Measurements from ENCODE around the gene CNNM3.

Gene CNNM3

GRCh38 chr2:96819128-96819875 is 3.2 kb downstream of the CNNM3 start:
- no peak for DNase-seq (ENCODE audit: low spot score)

GRCh38 chr2:96819876-96820511 is 3.9 kb downstream of the CNNM3 start:
- no peak for DNase-seq (ENCODE audit: low spot score)

GRCh38 chr2:96821113-96821675 is 5.1 kb downstream of the CNNM3 start:
- DNase-seq (ENCODE audit: low spot score): no peak

GRCh38 chr2:96822786-96823185 is 6.7 kb downstream of the CNNM3 start:
- DNase-seq (ENCODE audit: low spot score): no peak

GRCh38 chr2:96823198-96823597 is 7.1 kb downstream of the CNNM3 start:
- no peak for DNase-seq (ENCODE audit: low spot score)

GRCh38 chr2:96824079-96824870 is 8.2 kb downstream of the CNNM3 start:
- no peak for DNase-seq (ENCODE audit: low spot score)

- no peak for DNase-seq (ENCODE audit: low spot score)
Measured at GRCh38 chr2:96825057-96825456, 9.0 kb downstream of the CNNM3 start.

- DNase-seq (ENCODE audit: low spot score): no peak
Measured at GRCh38 chr2:96826546-96827278, 10.6 kb downstream of the CNNM3 start.

- no peak for DNase-seq (ENCODE audit: low spot score)
Measured at GRCh38 chr2:96828436-96828835, 12.4 kb downstream of the CNNM3 start.

- DNase-seq (ENCODE audit: low spot score): no peak
Measured at GRCh38 chr2:96828874-96829273, 12.8 kb downstream of the CNNM3 start.

GRCh38 chr2:96830044-96830562 is 14.0 kb downstream of the CNNM3 start:
- no peak for DNase-seq (ENCODE audit: low spot score)

GRCh38 chr2:96831679-96832078 is 15.6 kb downstream of the CNNM3 start:
- DNase-seq (ENCODE audit: low spot score): no peak

GRCh38 chr2:96832408-96832753 is 16.3 kb downstream of the CNNM3 start:
- DNase-seq (ENCODE audit: low spot score): no peak

- no peak for DNase-seq (ENCODE audit: low spot score)
Measured at GRCh38 chr2:96832754-96833507, 16.9 kb downstream of the CNNM3 start.

- DNase-seq (ENCODE audit: low spot score): no peak
Measured at GRCh38 chr2:96835830-96836229, 19.8 kb downstream of the CNNM3 start.

GRCh38 chr2:96837575-96837974 is 21.5 kb downstream of the CNNM3 start:
- no peak for DNase-seq (ENCODE audit: low spot score)

GRCh38 chr2:96838345-96839292 is 22.6 kb downstream of the CNNM3 start:
- DNase-seq (ENCODE audit: low spot score): no peak

- DNase-seq (ENCODE audit: low spot score): no peak
Measured at GRCh38 chr2:96839293-96839874, 23.3 kb downstream of the CNNM3 start.

Measured in RKO (cell line).